HepG2 (cell line): ENCODE results near the gene PANK1. TPM values are rescaled to one million over a fixed set of nuclear protein-coding genes. Genes with fewer than 3 reads are reported as not detected.
"Not testable (repeated sequence)": the region's sequence is repeated elsewhere in the genome, so short reads cannot be mapped to it uniquely, and the experiment has no call there.

ENCODE experiments used
- ATAC-seq: fragments of 200-7000 bp; cut with Tn5 transposase; 3 replicates; pipeline ENCODE4 v1.9.1; 2020; ENCODE audit warnings: mild to moderate bottlenecking, moderate library complexity
- BruUV-seq: library from RNA; stranded (reverse); fragments of 400-500 nt; replicated peaks from 2 replicates; lab custom pipeline; 2021; lab: Mats Ljungman, UMichigan
- CTCF ChIA-PET: fragments of 300-600 bp; formaldehyde crosslinking; extraction: SDS; loops from one replicate; lab custom pipeline; 2021; ENCODE audit warnings: low total read pairs, inconsistent platforms, low intra/inter-chr PET ratio; lab: Yijun Ruan, JAX
- POLR2A ChIA-PET: fragments of 350-600 bp; sonication (Branson Sonifier 250); formaldehyde crosslinking; loops from one replicate; lab custom pipeline; 2020; ENCODE audit warnings: antibody characterized with exemption, inconsistent platforms; lab: Yijun Ruan, JAX
- DNase-seq: peaks from one replicate; pipeline ENCODE4 v3.0.0-alpha.2; 2015; ENCODE audit warnings: low spot score
- FAIRE-seq: peaks from 3 replicates; lab custom pipeline; 2011; peaks lifted over from hg19 to GRCh38; lab: Jason Lieb, UNC
- H2AFZ ChIP-seq: one replicate; pipeline ENCODE4 v1.6.1; 2011; ENCODE audit warnings: low read length, inconsistent platforms
- H3K27ac ChIP-seq: fragments of 300-600 bp; 3 replicates; pipeline ENCODE4 v1.8.0; 2011; ENCODE audit warnings: mixed run types, mild to moderate bottlenecking, mixed read lengths, low read length, inconsistent platforms; ENCODE audit not compliant: insufficient read depth; ENCODE audit errors: extremely low read length
- H3K27me3 ChIP-seq, 2 experiments: fragments of 200-600 bp in 1 of 2; 2 replicates in 1 of 2; 3 replicates in 1 of 2; pipeline versions ENCODE4 v1.6.0 to v1.8.0; 2011; ENCODE audit warnings: low read length in 2 of 2, mild to moderate bottlenecking in 2 of 2, moderate library complexity in 2 of 2, inconsistent platforms in 1 of 2; ENCODE audit not compliant: insufficient read depth in 2 of 2, control insufficient read depth in 1 of 2
- H3K36me3 ChIP-seq, 2 experiments: fragments of 200-600 bp in 1 of 2; replicated peaks in 1 of 2; 2 replicates in 1 of 2; 3 replicates in 1 of 2; pipeline versions ENCODE4 v1.5.1 to v1.8.0; 2011; ENCODE audit warnings: low read length in 2 of 2, inconsistent platforms in 1 of 2; ENCODE audit not compliant: insufficient read depth in 2 of 2, control insufficient read depth in 1 of 2
- H3K4me1 ChIP-seq: 2 replicates; pipeline ENCODE4 v1.5.1; 2012; ENCODE audit warnings: low read length, inconsistent platforms; ENCODE audit not compliant: insufficient read depth
- H3K4me2 ChIP-seq: 2 replicates; pipeline ENCODE4 v1.6.0; 2011; ENCODE audit warnings: low read depth, low read length, inconsistent platforms
- H3K4me3 ChIP-seq, 3 experiments: fragments of 200-600 bp in 1 of 3; sonication (generic), shearing (Covaris generic) in 1 of 3; replicated peaks in 1 of 3; 2 replicates each; pipeline ENCODE4 v1.5.1; 2011 to 2016; ENCODE audit warnings: low read length in 3 of 3, inconsistent platforms in 2 of 3, low read depth in 2 of 3, mild to moderate bottlenecking in 2 of 3, control low read depth in 1 of 3, mixed read lengths in 1 of 3; ENCODE audit not compliant: insufficient read depth in 1 of 3
- H3K79me2 ChIP-seq: one replicate; pipeline ENCODE4 v1.6.1; 2011; ENCODE audit warnings: low read length, inconsistent platforms; ENCODE audit not compliant: insufficient read depth
- H3K9ac ChIP-seq: 2 replicates; pipeline ENCODE4 v1.6.0; 2011; ENCODE audit warnings: mild to moderate bottlenecking, low read depth, low read length, inconsistent platforms; ENCODE audit not compliant: insufficient read depth
- H3K9me3 ChIP-seq: 2 replicates; pipeline ENCODE4 v1.5.1; 2012; ENCODE audit warnings: mild to moderate bottlenecking, low read length
- H4K20me1 ChIP-seq: 2 replicates; pipeline ENCODE4 v1.6.0; 2011; ENCODE audit warnings: inconsistent platforms, mild to moderate bottlenecking, low read length, moderate library complexity; ENCODE audit not compliant: insufficient read depth
- ARID5B ChIP-seq: IDR thresholded peaks from 2 replicates; pipeline ENCODE4 v1.4.0; 2020; ENCODE audit warnings: mild to moderate bottlenecking, missing genetic modification reagents
- WGBS: methylation state at CpG from one replicate; pipeline ENCODE4 v1.1.6; 2017; ENCODE audit warnings: low lambda C conversion rate; 5-methylcytosine and 5-hydroxymethylcytosine counted together
- in situ Hi-C: cut with HindIII; loops from 2 replicates; pipeline ENCODE4 v1.10.0; 2017; ENCODE audit warnings: low pct_unique_long_range_greater_than_20kb; ENCODE audit not compliant: extremely low pct_ligation_motif_present
- intact Hi-C: fragments of 100-400 bp; cut with micrococcal nuclease; formaldehyde crosslinking; loops from one replicate; pipeline ENCODE4 v1.10.0; 2022; ENCODE audit not compliant: unreplicated experiment
- polyA plus RNA-seq, 8 experiments: library from polyadenylated mRNA; depleted of rRNA in 3 of 8; stranded (reverse) in 7 of 8; unstranded in 1 of 8; fragments of >200 nt; fragmentation: Illumina TruSeq in 4 of 8; extraction: Trizol in 4 of 8; gene quantifications; 2 replicates each; pipeline versions ENCODE4 v1.2.1 to v1.2.3, GENCODE V29; 2011 to 2016; ENCODE audit warnings: low read depth in 4 of 8, missing spikeins in 1 of 8, mixed read lengths in 1 of 8; ENCODE audit not compliant: insufficient read depth in 1 of 8
- total RNA-seq, 5 experiments: library from RNA; depleted of rRNA; stranded (reverse); fragments of >200 nt; fragmentation: Illumina TruSeq; extraction: Trizol; gene quantifications; 2 replicates each; pipeline ENCODE4 v1.2.3, GENCODE V29; 2016; ENCODE audit warnings: low read depth in 1 of 5

Gene PANK1
- total and polyA plus RNA-seq, 2 of the 13 experiments (the other 11 are each of a cell fraction or from before 2014, with no cell fraction given), result 18.2 to 33.3 TPM

GRCh38 chr10:89547853-89548513 lies 97.1 kb downstream of the PANK1 start (continued):
- TF ChIP-seq ARID5B (CRISPR knock-in tag), result no peak

- not testable (repeated sequence) for ATAC-seq
Measured at GRCh38 chr10:89546651-89547050, 98.4 kb downstream of the PANK1 start.

More at GRCh38 chr10:89546651-89547050, 98.4 kb downstream of the PANK1 start:
- H3K79me2 ChIP-seq, BruUV-seq, CTCF ChIA-PET, H3K4me2 ChIP-seq, FAIRE-seq, H2AFZ ChIP-seq, H3K4me3 ChIP-seq, H3K36me3 ChIP-seq, POLR2A ChIA-PET, DNase-seq, H3K9ac ChIP-seq, H3K27ac ChIP-seq, H3K9me3 ChIP-seq, in situ Hi-C loops, H3K4me1 ChIP-seq, H4K20me1 ChIP-seq, H3K27me3 ChIP-seq: not testable (repeated sequence)
- WGBS, result 100% methylated on average over 1 of the region's 1 CpG
- intact Hi-C loops, result loop anchor here (5.0 kb wide), 1 partner anchor 69 kb away; no protein-coding TSS in a partner anchor
